HK-2 (cell line): ENCODE measurements around the gene TMEM156.

Experiments used
- DNase-seq: peaks from one replicate; pipeline ENCODE4 v3.0.0-alpha.2; 2018; ENCODE audit not compliant: unreplicated experiment

The TMEM156 gene

DNA sequence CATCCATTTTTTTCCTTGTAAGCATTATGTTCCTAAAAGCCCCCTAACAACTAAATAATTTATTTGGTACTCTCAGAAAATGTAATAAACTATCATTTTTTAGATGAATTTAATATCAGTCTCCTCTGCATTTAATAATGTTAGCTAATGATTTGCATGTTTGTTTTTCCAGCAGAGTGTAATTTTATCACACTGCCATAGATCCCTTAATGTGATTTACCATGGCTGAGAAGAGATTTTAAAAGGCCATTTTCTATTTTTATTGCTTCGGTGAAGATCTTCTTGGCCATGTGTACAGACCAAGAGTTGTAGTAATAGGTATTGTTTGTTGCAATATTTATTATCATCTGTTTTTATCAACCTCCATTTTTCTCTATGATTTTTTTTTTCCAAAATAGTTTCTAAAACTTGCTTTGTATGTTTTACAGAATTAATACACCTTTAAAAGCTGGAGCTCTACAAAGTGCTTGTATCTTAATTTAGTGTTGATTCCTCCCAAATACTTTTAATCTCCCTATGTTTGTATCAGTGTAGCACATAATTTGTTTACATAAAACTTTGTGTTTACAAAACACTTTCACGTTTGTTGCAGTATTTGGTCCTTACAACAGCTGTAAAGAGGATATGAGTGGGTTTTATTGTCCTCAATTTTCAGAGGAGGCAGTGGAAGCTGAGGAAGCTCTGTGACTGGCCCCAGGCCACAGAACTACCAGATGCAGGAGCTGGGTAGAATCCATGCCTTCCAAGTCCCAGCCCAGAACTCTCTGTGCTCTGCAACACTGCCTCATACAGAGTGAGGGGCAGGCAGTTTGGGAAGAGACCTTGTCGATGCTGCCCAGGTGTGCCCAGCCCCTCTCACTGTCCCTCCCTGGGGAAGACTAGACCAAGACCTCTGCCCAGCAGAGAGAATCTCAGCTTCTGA, 106.5 kb downstream of the TMEM156 start:
- no peak for DNase-seq

DNA sequence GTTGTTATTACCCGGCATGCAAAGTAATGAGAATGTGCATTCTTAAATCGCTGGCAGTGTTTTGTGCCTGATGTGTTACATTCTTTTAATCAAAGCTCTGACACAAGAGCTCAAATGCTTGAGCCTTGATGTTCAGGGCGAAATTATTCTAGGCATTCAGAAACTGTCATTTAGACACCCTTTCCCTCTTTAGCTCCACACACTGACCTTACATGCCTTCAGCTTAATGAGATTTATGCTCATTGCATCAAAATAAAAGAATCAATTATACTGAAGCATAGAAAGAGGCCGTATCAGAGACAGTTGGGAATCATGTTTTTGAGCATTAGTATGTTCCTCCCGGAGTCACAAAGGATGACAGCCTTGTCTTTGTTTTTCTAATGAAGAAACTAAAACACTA, 107.9 kb downstream of the TMEM156 start:
- DNase-seq: no peak

- DNase-seq: no peak
Measured at GRCh38 chr4:38923746-38924145, 108.5 kb downstream of the TMEM156 start.

- DNase-seq: no peak
Measured at GRCh38 chr4:38921151-38921550, 111.1 kb downstream of the TMEM156 start.

DNA sequence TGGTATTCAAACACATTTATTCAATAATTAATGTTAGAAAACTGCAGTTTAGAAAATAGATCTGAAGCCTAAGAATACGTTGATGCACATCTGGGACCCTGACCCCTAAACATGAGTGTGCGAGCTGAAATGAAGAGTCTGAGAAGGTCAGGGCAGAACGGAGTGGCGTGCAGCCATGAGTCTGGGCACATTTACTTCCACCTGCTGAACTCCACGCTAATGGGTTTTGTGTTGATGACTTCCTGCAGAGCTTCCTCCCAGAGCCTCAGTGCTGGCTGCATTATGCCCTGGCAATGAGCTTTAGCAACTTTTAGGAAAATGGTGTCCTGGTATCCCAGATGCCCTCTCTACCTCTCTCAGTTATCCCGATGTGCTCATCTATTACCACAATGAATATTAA, 111.5 kb downstream of the TMEM156 start:
- DNase-seq: no peak

DNA sequence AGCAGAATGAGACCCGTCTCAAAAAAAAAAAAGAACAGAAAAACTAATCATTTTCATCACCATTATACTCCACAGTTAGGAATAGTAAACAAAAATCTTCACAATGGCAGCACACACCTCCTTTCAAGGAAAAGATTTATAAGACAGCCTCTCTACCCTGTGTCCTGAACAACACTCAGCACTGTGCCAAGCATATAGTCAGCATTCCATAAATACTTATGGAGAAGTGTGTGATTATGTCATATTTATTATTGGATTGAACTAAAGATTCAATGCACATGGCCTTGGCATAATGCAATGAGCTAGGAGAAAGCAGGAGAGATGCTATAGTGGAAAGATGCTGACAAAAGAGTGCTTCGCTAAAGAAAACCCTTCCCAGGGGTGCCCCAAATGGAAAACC, 112.0 kb downstream of the TMEM156 start:
- DNase-seq: no peak

DNA sequence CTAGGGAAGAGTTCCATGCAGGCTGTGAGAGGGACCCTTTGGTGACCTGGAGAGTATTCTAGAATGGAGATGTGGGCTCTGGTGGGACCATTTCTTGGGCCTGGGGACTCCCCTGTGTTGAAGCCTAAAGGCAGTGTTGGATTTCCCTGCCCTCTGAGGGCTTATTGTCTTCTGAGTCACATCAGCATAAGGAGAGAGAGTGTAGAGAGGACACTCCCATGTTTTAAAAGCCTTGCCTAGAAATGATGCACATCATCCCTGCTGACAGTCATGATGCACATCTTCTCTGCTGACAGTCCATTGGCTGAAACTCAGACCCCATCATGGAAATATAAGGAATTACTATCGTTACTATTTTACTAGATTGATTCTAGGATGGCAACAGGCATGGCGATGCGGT, 112.7 kb downstream of the TMEM156 start:
- no peak for DNase-seq

GRCh38 chr4:38917481-38918025, 114.7 kb downstream of the TMEM156 start:
- no peak for DNase-seq
